Muscle layer of duodenum (tissue), 2 donors: ENCODE data around the gene LRMDA.
"Not testable (repeated sequence)": the region's sequence is repeated elsewhere in the genome, so short reads cannot be mapped to it uniquely, and the experiment has no call there.

Experiments
- H3K27ac ChIP-seq: one replicate; pipeline ENCODE4 v1.7.0; 2013; ENCODE audit warnings: mild to moderate bottlenecking, low read length
- H3K27me3 ChIP-seq: one replicate; pipeline ENCODE4 v1.7.0; 2013; ENCODE audit warnings: low read depth, mild to moderate bottlenecking, control low read depth, low read length
- H3K36me3 ChIP-seq, 2 donors: one replicate each; pipeline ENCODE4 v1.7.0; 2013; ENCODE audit warnings: low read length in 2 of 2, control low read depth in 1 of 2, mild to moderate bottlenecking in 1 of 2; ENCODE audit not compliant: insufficient read depth in 2 of 2, control insufficient read depth in 1 of 2
- H3K4me1 ChIP-seq, 2 donors: one replicate each; pipeline ENCODE4 v1.7.0; 2013; ENCODE audit warnings: low read length in 2 of 2, mild to moderate bottlenecking in 2 of 2, control low read depth in 1 of 2, moderate library complexity in 1 of 2; ENCODE audit not compliant: insufficient read depth in 2 of 2, control insufficient read depth in 1 of 2
- H3K4me3 ChIP-seq, 2 donors: one replicate each; pipeline ENCODE4 v1.7.0; 2013; ENCODE audit warnings: low read length in 2 of 2, low read depth in 1 of 2, mild to moderate bottlenecking in 1 of 2
- H3K9me3 ChIP-seq, 2 donors: one replicate each; pipeline ENCODE4 v1.7.0; 2013; ENCODE audit warnings: low read length in 2 of 2, control low read depth in 1 of 2, mild to moderate bottlenecking in 1 of 2; ENCODE audit not compliant: control insufficient read depth in 1 of 2
- donor health status: healthy.

LRMDA gene

DNA sequence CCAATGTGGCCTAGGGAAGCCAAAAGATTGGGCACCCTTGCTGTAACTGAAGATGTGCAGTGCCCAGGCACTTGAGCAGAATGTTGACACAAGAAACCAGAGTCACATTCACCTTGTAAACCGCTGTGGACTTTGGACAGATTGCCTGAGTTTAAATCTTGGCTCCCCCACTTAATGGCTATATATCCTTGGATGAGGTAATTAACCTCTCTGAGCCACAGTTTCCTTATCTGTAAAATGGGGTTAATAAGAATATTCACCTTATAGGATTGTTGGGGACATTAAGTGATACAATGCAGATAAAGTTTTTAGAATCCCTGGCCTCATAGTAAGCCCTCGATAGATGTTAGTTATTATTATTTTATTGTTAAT is 331.0 kb downstream of the LRMDA start:
- Histone ChIP-seq H3K27me3 (no peaks in the 10 kb centered on the region), H3K4me3 (no peak overlapping the region), H3K9me3 (no peaks in the 10 kb centered on the region), H3K27ac (no peak overlapping the region), H3K36me3 (no peaks in the 10 kb centered on the region), H3K4me1 (no peaks in the 10 kb centered on the region)

DNA sequence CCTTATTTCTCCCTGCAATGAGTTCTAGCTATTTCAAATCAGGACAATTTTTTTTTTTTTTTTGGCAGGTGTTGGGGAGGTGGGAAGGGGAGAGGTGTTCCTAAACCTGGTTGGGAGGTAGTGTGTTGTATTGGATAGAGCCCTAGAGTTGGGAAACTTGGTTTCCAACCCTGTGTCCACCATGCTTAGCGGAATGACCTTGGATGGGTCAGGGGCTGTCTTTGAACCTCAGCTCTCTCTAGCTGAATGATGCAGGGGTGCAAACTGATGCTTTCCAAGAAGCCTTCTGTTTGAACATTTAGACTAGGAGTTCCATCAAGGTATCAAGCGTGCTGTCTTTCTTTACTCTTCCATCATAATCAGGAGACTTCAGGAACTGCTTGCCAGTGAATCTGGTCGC is 332.2 kb downstream of the LRMDA start:
- H3K27ac ChIP-seq = no peak overlapping the region
- no peaks in the 10 kb centered on the region for H3K9me3 ChIP-seq
- H3K4me1 ChIP-seq = no peaks in the 10 kb centered on the region
- no peak overlapping the region for H3K4me3 ChIP-seq
- no peaks in the 10 kb centered on the region for H3K36me3 ChIP-seq
- H3K27me3 ChIP-seq = no peaks in the 10 kb centered on the region

DNA sequence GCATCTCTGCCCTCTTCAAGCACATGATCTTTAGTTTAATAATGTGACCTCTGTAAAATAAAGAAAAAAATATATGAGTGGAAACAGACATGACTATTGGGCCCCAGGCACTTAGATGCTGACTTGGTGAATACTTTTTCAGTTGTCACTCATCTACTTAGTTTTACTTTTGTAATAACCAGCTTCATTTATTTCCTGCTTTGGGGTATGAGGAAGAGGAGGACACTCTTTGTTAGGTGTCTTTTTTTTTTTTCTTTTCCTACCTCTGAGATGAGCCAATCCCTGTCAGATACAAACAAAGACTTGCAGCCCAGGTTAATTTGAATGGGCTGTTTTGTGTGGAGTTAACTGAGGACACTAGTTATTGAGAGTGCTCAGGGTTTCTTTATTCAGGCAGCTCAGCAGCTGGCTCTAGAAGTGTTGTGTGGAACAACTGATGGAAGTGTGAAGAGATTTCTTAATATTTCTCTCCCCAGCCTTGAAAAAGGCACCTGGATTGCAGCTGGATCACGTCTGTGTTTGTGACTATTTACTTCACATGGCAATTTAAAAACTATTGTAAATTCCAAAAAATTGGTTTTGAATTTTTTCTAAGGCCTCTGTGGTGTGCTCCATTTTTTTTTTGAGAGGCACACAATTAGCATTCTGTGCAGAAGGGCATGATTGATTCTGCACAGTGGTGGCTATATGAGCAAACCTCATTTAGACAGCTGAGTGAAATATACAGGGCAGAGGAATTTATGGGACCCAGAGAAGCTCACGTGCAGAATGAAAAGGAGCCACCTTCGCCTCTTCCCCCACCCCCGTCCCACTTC is 333.8 kb downstream of the LRMDA start:
- H3K4me1 ChIP-seq = no peaks in the 10 kb centered on the region
- no peak overlapping the region for H3K4me3 ChIP-seq
- H3K36me3 ChIP-seq = no peaks in the 10 kb centered on the region
- no peak overlapping the region for H3K27ac ChIP-seq
- H3K27me3 ChIP-seq = no peaks in the 10 kb centered on the region
- no peaks in the 10 kb centered on the region for H3K9me3 ChIP-seq

GRCh38 chr10:75765789-75766096 is 334.3 kb downstream of the LRMDA start:
- H3K27me3 ChIP-seq = no peaks in the 10 kb centered on the region
- H3K9me3 ChIP-seq = no peaks in the 10 kb centered on the region

GRCh38 chr10:75766106-75766505 is 334.7 kb downstream of the LRMDA start:
- H3K4me1 ChIP-seq = no peaks in the 10 kb centered on the region

More at GRCh38 chr10:75765789-75766096, 334.3 kb downstream of the LRMDA start:
- Histone ChIP-seq H3K4me1 (no peaks in the 10 kb centered on the region), H3K4me3 (no peak overlapping the region), H3K36me3 (no peaks in the 10 kb centered on the region), H3K27ac (no peak overlapping the region)

DNA sequence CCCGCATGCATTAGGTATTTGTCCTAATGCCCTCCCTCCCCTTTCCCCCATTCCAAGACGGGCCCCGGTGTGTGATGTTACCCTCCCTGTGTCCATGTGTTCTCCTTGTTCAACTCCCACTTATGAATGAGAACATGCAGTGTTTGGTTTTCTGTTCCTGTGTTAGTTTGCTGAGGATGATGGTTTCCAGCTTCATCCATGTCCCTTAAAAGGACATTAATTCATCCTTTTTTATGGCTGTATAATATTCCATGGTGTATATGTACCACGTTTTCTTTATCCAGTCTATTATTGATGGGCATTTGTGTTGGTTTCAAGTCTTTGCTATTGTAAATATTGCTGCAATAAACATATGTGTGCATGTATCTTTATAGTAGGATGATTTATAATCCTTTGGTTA is 335.3 kb downstream of the LRMDA start:
- not testable (repeated sequence) for H3K9me3 ChIP-seq, H3K4me3 ChIP-seq, H3K27ac ChIP-seq, H3K36me3 ChIP-seq, H3K4me1 ChIP-seq, H3K27me3 ChIP-seq

More at GRCh38 chr10:75766106-75766505, 334.7 kb downstream of the LRMDA start:
- Histone ChIP-seq H3K36me3 (no peaks in the 10 kb centered on the region), H3K27me3 (no peaks in the 10 kb centered on the region), H3K9me3 (no peaks in the 10 kb centered on the region), H3K27ac (no peak overlapping the region), H3K4me3 (no peak overlapping the region)

- no peak overlapping the region for H3K27ac ChIP-seq
- H3K27me3 ChIP-seq = no peaks in the 10 kb centered on the region
- H3K9me3 ChIP-seq = no peaks in the 10 kb centered on the region
- H3K4me3 ChIP-seq = no peak overlapping the region
- peaks cover 4 to 7% of the 10 kb centered on the region in 2 donors for H3K4me1 ChIP-seq
- H3K36me3 ChIP-seq = no peaks in the 10 kb centered on the region
These were observed 339.2 kb downstream of the LRMDA start for GRCh38 chr10:75770626-75771081.

DNA sequence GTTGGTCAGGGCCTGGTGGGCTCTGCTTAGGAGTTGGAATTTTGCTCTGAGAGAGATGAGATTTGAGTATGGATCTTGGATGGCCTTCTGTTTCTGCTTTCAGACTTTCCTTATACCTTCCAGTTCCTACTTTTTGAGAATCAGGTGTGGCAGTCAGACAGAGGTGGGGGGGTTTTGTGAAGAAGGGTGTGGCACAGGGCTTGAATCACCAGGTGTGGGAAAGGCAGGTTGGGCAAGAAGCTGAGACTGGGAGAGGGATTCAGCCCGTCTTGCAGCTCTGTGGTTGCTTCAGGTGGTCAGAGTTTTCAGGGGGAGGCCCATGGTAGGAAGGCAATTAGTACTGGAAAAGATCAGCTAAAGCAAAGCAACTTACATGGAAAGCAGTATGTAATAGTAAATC is 340.2 kb downstream of the LRMDA start:
- Histone ChIP-seq H3K4me1 (peaks cover 4 to 7% of the 10 kb centered on the region in 2 donors), H3K27ac (no peak overlapping the region), H3K27me3 (no peaks in the 10 kb centered on the region), H3K4me3 (peak overlapping the region in 1 of 2 donors; percentile 46), H3K36me3 (no peaks in the 10 kb centered on the region), H3K9me3 (no peaks in the 10 kb centered on the region)

DNA sequence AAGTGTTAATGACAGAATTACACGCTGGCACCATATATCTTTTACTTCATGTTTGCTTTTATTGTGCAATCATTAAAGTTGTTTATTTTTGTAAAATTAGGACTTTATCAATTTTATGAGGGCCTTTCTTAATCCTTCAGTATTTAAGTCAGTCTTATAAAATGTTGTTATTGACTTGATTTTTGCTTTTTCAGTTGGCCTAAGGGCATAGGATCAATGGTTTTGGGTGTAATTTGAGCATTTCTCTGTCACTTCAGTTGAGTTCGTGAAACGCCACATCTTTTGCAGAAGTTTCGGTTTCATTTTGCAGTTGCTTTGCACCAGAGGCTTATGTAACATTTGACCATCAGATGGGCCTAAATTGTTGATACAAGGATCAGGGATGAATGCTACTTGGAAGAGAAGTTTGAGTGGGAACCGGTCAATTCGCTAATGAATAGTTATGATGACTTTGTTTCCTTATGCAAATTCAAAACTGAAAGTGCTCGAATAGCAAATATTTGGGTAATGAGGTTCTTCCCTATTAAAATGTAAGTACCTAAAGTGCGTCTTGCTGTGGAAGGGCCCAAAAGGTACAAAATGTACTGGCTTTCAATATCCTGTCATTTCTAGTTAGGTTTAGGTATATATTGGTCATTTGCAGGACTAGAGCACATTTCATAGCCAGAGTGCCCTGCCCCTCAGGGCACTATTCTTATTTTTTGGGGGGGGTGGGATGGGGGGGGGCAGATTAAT is 340.9 kb downstream of the LRMDA start:
- Histone ChIP-seq H3K36me3 (no peaks in the 10 kb centered on the region), H3K4me3 (peak overlapping the region; percentile 46 to 61), H3K4me1 (peaks cover 4 to 7% of the 10 kb centered on the region in 2 donors), H3K27ac (peak overlapping the region; percentile 27), H3K27me3 (no peaks in the 10 kb centered on the region), H3K9me3 (no peaks in the 10 kb centered on the region)

DNA sequence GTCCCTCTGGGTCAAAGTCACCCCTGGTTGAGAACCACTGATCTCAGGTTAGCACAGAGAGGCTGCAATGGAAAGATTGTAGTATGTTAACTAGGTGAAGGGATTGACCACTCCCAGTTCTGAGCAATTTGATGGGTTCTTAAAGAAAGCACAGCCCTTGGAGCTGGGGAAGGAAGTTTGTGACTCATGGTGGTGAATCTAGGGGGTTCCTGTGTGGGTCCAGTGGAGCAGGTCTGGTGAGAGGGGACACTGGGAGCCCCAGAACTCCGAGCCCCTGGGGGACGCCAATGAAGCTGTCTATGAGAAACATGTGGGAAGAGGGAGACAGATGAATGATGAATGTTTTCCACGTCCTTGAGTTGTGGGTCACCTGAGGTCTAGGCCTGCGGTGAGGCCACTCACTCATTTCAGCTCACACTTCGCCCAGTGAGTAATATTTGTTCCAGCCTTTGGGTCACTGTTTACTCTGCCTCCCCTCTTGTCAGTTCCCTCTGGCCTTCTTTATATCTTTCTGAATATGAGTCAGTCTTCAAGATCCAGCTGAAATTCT is 341.9 kb downstream of the LRMDA start:
- Histone ChIP-seq H3K27me3 (no peaks in the 10 kb centered on the region), H3K4me3 (no peak overlapping the region), H3K9me3 (no peaks in the 10 kb centered on the region), H3K4me1 (peaks cover 4 to 7% of the 10 kb centered on the region in 2 donors), H3K36me3 (no peaks in the 10 kb centered on the region), H3K27ac (peak overlapping the region; percentile 0)
